ENCODE data around the gene RBM12.

DNA sequence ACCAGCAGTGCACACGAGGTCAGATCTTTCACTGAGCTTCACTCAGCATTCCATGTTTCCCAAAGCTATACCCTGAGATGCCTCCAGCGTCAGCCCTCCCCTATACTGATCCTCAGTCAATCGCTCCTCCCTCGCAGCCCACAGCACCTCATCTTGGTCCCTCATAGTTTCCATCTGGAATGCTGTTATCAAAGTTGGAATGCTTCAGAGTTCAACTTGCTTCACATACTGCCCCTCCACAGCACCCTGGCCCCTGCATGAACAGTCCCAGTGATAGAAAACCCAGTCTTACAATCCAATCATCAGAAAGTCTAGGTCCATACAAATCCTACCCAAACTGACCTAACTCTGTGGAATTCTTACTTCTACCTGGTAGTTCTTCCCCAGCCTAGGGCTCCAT lies 29.0 kb downstream of the RBM12 start:
- no peak for TF ChIP-seq TEAD4 (IDR thresholded peaks at IDR 0.05)
- TF ChIP-seq, protein P1, sequence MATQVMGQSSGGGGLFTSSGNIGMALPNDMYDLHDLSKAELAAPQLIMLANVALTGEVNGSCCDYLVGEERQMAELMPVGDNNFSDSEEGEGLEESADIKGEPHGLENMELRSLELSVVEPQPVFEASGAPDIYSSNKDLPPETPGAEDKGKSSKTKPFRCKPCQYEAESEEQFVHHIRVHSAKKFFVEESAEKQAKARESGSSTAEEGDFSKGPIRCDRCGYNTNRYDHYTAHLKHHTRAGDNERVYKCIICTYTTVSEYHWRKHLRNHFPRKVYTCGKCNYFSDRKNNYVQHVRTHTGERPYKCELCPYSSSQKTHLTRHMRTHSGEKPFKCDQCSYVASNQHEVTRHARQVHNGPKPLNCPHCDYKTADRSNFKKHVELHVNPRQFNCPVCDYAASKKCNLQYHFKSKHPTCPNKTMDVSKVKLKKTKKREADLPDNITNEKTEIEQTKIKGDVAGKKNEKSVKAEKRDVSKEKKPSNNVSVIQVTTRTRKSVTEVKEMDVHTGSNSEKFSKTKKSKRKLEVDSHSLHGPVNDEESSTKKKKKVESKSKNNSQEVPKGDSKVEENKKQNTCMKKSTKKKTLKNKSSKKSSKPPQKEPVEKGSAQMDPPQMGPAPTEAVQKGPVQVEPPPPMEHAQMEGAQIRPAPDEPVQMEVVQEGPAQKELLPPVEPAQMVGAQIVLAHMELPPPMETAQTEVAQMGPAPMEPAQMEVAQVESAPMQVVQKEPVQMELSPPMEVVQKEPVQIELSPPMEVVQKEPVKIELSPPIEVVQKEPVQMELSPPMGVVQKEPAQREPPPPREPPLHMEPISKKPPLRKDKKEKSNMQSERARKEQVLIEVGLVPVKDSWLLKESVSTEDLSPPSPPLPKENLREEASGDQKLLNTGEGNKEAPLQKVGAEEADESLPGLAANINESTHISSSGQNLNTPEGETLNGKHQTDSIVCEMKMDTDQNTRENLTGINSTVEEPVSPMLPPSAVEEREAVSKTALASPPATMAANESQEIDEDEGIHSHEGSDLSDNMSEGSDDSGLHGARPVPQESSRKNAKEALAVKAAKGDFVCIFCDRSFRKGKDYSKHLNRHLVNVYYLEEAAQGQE (IDR thresholded peaks at IDR 0.05; ENCODE audit: low read depth): no peak
- TF ChIP-seq YY1 (IDR thresholded peaks at IDR 0.05; ENCODE audit: low read depth): no peak
- TF ChIP-seq EP300 (IDR thresholded peaks at IDR 0.05; ENCODE audit: borderline replicate concordance): no peak
- no peak for TF ChIP-seq EGR1 (IDR thresholded peaks at IDR 0.05)
- TF ChIP-seq, protein P2, sequence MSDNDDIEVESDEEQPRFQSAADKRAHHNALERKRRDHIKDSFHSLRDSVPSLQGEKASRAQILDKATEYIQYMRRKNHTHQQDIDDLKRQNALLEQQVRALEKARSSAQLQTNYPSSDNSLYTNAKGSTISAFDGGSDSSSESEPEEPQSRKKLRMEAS (IDR thresholded peaks at IDR 0.05): no peak
- TF ChIP-seq CEBPB (IDR thresholded peaks at IDR 0.05): no peak
- no peak for TF ChIP-seq RAD21 (IDR thresholded peaks at IDR 0.05; ENCODE audit: low read depth)
- no peak for TF ChIP-seq NFIC (IDR thresholded peaks at IDR 0.05)
- TF ChIP-seq TAF1 (IDR thresholded peaks at IDR 0.05; ENCODE audit: low read depth): no peak
- no peak for TF ChIP-seq CREB1 (IDR thresholded peaks at IDR 0.05; ENCODE audit: low read depth)
- TF ChIP-seq, protein P3, sequence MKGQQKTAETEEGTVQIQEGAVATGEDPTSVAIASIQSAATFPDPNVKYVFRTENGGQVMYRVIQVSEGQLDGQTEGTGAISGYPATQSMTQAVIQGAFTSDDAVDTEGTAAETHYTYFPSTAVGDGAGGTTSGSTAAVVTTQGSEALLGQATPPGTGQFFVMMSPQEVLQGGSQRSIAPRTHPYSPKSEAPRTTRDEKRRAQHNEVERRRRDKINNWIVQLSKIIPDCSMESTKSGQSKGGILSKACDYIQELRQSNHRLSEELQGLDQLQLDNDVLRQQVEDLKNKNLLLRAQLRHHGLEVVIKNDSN (IDR thresholded peaks at IDR 0.05): no peak
- TF ChIP-seq TCF12 (IDR thresholded peaks at IDR 0.05; ENCODE audit: low read depth): no peak
- no peak for TF ChIP-seq FOXM1 (IDR thresholded peaks at IDR 0.05; ENCODE audit: borderline replicate concordance, low read depth)

Data from Ishikawa (cell line).